ENCODE data around the gene ASAP3.

GRCh38 chr1:23387494-23387893, 96.5 kb downstream of the ASAP3 start:
- no peak for TF ChIP-seq CTCF (conservative IDR thresholded peaks at IDR 0.05 in 1 of 2, IDR thresholded peaks at IDR 0.05 in 1 of 2; ENCODE audit: extremely low read depth in 1 of 2, insufficient read depth in 1 of 2, low read depth in 1 of 2, low read length in 2 of 2)
- no peak for TF ChIP-seq EZH2 (IDR thresholded peaks at IDR 0.05; ENCODE audit: borderline replicate concordance, low read length)
